GM12875 (cell line): Measurements from ENCODE around the gene ARFIP2.
"Not testable (repeated sequence)": the region's sequence is repeated elsewhere in the genome, so short reads cannot be mapped to it uniquely, and the experiment has no call there.

Source experiments
- H3K4me3 ChIP-seq: one replicate; pipeline ENCODE4 v1.5.1; 2011; ENCODE audit warnings: low read depth, low read length, control low read depth
- CTCF ChIP-seq: IDR thresholded peaks from 2 replicates; pipeline ENCODE4 v1.5.1; 2011; ENCODE audit warnings: low read depth, mild to moderate bottlenecking, control low read depth, inconsistent platforms, low read length, moderate library complexity, borderline replicate concordance; ENCODE audit not compliant: insufficient read depth

The ARFIP2 gene

GRCh38 chr11:6481012-6481923 is at the start of gene ARFIP2, which contains the start of gene TIMM10B:
Gene ARFIP2 (minus strand): TSS chr11:6481331. CDS start chr11:6480421, 910 bp downstream.
Gene TIMM10B (plus strand): TSS chr11:6481501. CDS start chr11:6481517, 16 bp downstream.
- H3K4me3 ChIP-seq: peak within 1 kb of the TSS; percentile 71
- no peak for TF ChIP-seq CTCF

- TF ChIP-seq CTCF: no peak
Observed at GRCh38 chr11:6530848-6531247, 49.7 kb upstream of the ARFIP2 start.

GRCh38 chr11:6529266-6529665 is 48.1 kb upstream of the ARFIP2 start:
- no peak for TF ChIP-seq CTCF
- H3K4me3 ChIP-seq: no peak overlapping the region

More at GRCh38 chr11:6530848-6531247, 49.7 kb upstream of the ARFIP2 start:
- H3K4me3 ChIP-seq: no peak overlapping the region

- no peak for TF ChIP-seq CTCF
Observed at GRCh38 chr11:6526411-6527135, 45.4 kb upstream of the ARFIP2 start.

GRCh38 chr11:6523253-6523652 is 42.1 kb upstream of the ARFIP2 start:
- TF ChIP-seq CTCF: no peak

More at GRCh38 chr11:6526411-6527135, 45.4 kb upstream of the ARFIP2 start:
- no peak overlapping the region for H3K4me3 ChIP-seq

GRCh38 chr11:6521946-6522345 is 40.8 kb upstream of the ARFIP2 start:
- not testable (repeated sequence) for H3K4me3 ChIP-seq

More at GRCh38 chr11:6523253-6523652, 42.1 kb upstream of the ARFIP2 start:
- no peak overlapping the region for H3K4me3 ChIP-seq

GRCh38 chr11:6520265-6520664 is 39.1 kb upstream of the ARFIP2 start:
- H3K4me3 ChIP-seq: no peak overlapping the region
- no peak for TF ChIP-seq CTCF
